Neural progenitor cell (in vitro differentiated cells): ENCODE results near the gene INPP4A. TPM values are rescaled to one million over a fixed set of nuclear protein-coding genes. Genes with fewer than 3 reads are reported as not detected.

Source experiments
- DNase-seq: peaks from one replicate; pipeline ENCODE4 v3.0.0-alpha.2; 2016; ENCODE audit warnings: low spot score
- H2AFZ ChIP-seq: fragments of 200-600 bp; sonication (generic); replicated peaks from 2 replicates; pipeline ENCODE4 v1.6.1; 2016; ENCODE audit warnings: antibody characterized with exemption
- H3F3A ChIP-seq: fragments of 200-600 bp; sonication (generic); 2 replicates; pipeline ENCODE4 v1.6.1; 2016; ENCODE audit warnings: antibody characterized with exemption, low read depth
- H3K27ac ChIP-seq: fragments of 200-600 bp; sonication (generic); 2 replicates; pipeline ENCODE4 v1.5.1; 2016; ENCODE audit warnings: mild to moderate bottlenecking
- H3K27me3 ChIP-seq: fragments of 200-600 bp; sonication (generic); 2 replicates; pipeline ENCODE4 v1.6.1; 2016; ENCODE audit warnings: mild to moderate bottlenecking, moderate library complexity
- H3K36me3 ChIP-seq: fragments of 200-600 bp; sonication (generic); 2 replicates; pipeline ENCODE4 v1.5.1; 2016
- H3K4me1 ChIP-seq: fragments of 200-600 bp; sonication (generic); 2 replicates; pipeline ENCODE4 v1.6.1; 2016; ENCODE audit warnings: mixed run types
- H3K4me2 ChIP-seq: fragments of 200-600 bp; sonication (generic); 2 replicates; pipeline ENCODE4 v1.6.1; 2016
- H3K4me3 ChIP-seq: fragments of 200-600 bp; sonication (generic); 2 replicates; pipeline ENCODE4 v1.5.1; 2016
- H3K79me2 ChIP-seq: fragments of 200-600 bp; sonication (generic); 2 replicates; pipeline ENCODE4 v1.6.1; 2016; ENCODE audit warnings: low read depth
- H3K9ac ChIP-seq: fragments of 200-600 bp; sonication (generic); 2 replicates; pipeline ENCODE4 v1.6.1; 2016
- H3K9me3 ChIP-seq: fragments of 200-600 bp; sonication (generic); 2 replicates; pipeline ENCODE4 v1.5.1; 2016; ENCODE audit warnings: low read depth
- H4K20me1 ChIP-seq: fragments of 200-600 bp; sonication (generic); 2 replicates; pipeline ENCODE4 v1.6.1; 2016; ENCODE audit warnings: low read depth
- H3K27ac Mint-ChIP-seq: 3 replicates; pipeline ENCODE4 v1.8.0; 2021; ENCODE audit warnings: mixed read lengths
- H3K27me3 Mint-ChIP-seq: 2 replicates; pipeline ENCODE4 v1.8.0; 2022; ENCODE audit warnings: low read depth, mild to moderate bottlenecking, inconsistent platforms, moderate library complexity, mixed read lengths; ENCODE audit not compliant: insufficient read depth
- H3K36me3 Mint-ChIP-seq: 3 replicates; pipeline ENCODE4 v1.8.0; 2021; ENCODE audit warnings: mixed read lengths
- H3K4me1 Mint-ChIP-seq: 3 replicates; pipeline ENCODE4 v1.8.0; 2021; ENCODE audit warnings: mixed read lengths
- H3K4me3 Mint-ChIP-seq: 3 replicates; pipeline ENCODE4 v1.8.0; 2021; ENCODE audit warnings: mild to moderate bottlenecking, moderate library complexity, mixed read lengths
- H3K9me3 Mint-ChIP-seq: 3 replicates; pipeline ENCODE4 v1.8.0; 2020; ENCODE audit warnings: mixed read lengths
- EZH2 ChIP-seq: fragments of 200-600 bp; sonication (generic); IDR thresholded peaks from 2 replicates; pipeline ENCODE4 v1.6.1; 2017; ENCODE audit warnings: antibody characterized with exemption, mild to moderate bottlenecking, moderate library complexity
- EZH2phosphoT487 ChIP-seq: fragments of 200-600 bp; sonication (generic); IDR thresholded peaks from 2 replicates; pipeline ENCODE4 v1.6.1; 2017; ENCODE audit warnings: antibody characterized with exemption
- total RNA-seq: library from RNA; depleted of rRNA; stranded (reverse); fragments of >200 nt; gene quantifications from 2 replicates; pipeline ENCODE4 v1.2.3, GENCODE V29; 2015; ENCODE audit warnings: low replicate concordance
- TF ChIP-seq, protein P1 (sequence below): fragments of 200-600 bp; sonication (generic); IDR thresholded peaks from 2 replicates; pipeline ENCODE4 v1.5.1; 2017; ENCODE audit warnings: antibody characterized with exemption, mild to moderate bottlenecking

Gene INPP4A
- total RNA-seq, 1 donor from 2014 or later: 35.1 TPM

DNA sequence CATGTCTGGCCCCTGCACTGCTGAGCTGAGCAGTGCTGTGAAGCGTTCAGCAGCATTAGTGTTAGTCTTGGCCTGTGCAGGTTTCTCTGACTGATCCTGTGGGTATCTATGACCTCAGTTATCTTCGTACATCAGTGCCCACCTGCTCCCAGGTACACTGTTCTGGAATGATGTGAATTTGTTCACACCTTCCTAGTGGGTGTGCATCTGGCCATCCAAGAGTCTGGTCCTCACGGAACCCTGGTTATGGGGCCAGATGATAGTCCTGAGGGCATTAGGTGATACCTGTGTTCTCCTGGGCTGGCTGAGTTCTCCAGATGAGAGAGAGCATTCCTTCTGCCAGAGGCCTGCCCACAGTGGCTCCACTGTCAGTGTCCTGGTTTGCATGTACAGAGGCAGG, 57.2 kb downstream of the INPP4A start:
- no peak for DNase-seq
- H3K36me3 Mint-ChIP-seq: peaks cover 32% of the 10 kb centered on the region
- H3K4me3 Mint-ChIP-seq: no peak overlapping the region
- Histone ChIP-seq H3K4me1 (no peaks in the 10 kb centered on the region), H3K9ac (no peak overlapping the region), H3K36me3 (no peaks in the 10 kb centered on the region), H3K27me3 (no peaks in the 10 kb centered on the region), H3K79me2 (no peaks in the 10 kb centered on the region), H3K4me3 (no peak overlapping the region), H2AFZ (no peak overlapping the region), H4K20me1 (peaks cover 5% of the 10 kb centered on the region), H3K9me3 (no peaks in the 10 kb centered on the region), H3K4me2 (no peak overlapping the region), H3F3A (no peaks in the 10 kb centered on the region), H3K27ac (no peak overlapping the region)
- H3K27ac Mint-ChIP-seq: peak overlapping the region; percentile 99
- H3K9me3 Mint-ChIP-seq: peaks cover 18% of the 10 kb centered on the region
- H3K27me3 Mint-ChIP-seq: peaks cover 2% of the 10 kb centered on the region
- H3K4me1 Mint-ChIP-seq: peaks cover 61% of the 10 kb centered on the region
- TF ChIP-seq EZH2 (no peak), EZH2phosphoT487 (no peak)
- TF ChIP-seq, protein P1, sequence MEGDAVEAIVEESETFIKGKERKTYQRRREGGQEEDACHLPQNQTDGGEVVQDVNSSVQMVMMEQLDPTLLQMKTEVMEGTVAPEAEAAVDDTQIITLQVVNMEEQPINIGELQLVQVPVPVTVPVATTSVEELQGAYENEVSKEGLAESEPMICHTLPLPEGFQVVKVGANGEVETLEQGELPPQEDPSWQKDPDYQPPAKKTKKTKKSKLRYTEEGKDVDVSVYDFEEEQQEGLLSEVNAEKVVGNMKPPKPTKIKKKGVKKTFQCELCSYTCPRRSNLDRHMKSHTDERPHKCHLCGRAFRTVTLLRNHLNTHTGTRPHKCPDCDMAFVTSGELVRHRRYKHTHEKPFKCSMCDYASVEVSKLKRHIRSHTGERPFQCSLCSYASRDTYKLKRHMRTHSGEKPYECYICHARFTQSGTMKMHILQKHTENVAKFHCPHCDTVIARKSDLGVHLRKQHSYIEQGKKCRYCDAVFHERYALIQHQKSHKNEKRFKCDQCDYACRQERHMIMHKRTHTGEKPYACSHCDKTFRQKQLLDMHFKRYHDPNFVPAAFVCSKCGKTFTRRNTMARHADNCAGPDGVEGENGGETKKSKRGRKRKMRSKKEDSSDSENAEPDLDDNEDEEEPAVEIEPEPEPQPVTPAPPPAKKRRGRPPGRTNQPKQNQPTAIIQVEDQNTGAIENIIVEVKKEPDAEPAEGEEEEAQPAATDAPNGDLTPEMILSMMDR: no peak

DNA sequence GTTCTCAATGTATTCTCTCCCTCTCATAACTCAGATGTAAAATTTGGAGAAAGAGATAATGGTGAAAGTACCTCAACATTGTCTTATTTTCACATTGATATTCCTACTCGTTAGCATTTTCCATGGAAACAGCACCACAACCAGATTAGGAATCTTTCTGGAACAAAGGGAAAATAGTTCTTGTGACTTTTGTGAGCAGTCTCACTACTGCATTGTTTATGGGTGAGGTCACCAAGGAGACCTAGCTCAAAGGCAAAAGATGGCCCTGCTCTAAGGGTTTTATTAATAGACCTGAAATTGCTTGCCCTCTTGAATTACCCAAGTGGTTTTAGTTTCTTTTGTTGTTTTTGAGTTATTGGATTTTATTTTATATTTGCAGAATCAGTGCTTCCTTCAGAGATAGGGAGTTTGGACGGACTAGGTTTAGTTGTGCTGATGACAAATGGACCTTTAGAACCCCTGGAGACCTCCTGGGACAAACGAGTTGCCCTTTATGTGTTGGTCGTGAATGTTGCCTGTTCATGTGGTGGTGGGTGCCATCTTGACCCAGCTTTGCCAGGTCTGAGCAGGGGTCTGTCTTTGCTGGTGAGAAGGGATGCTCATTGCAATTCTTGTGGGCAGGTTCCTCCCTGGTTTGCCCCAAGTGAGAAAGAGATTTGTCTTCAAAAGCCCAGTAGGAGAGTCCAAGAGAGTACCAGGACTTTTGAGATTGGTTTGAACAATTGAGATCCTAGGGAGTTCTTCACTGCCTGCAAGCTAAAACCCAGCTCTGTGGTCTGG, 58.1 kb downstream of the INPP4A start:
- Histone ChIP-seq H3K27ac (no peak overlapping the region), H3K4me3 (no peak overlapping the region), H3K27me3 (no peaks in the 10 kb centered on the region), H3K4me2 (no peak overlapping the region), H2AFZ (no peak overlapping the region), H3K4me1 (no peaks in the 10 kb centered on the region), H3K9me3 (no peaks in the 10 kb centered on the region), H3F3A (no peaks in the 10 kb centered on the region), H3K9ac (no peak overlapping the region), H3K36me3 (no peaks in the 10 kb centered on the region), H4K20me1 (peaks cover 5% of the 10 kb centered on the region), H3K79me2 (no peaks in the 10 kb centered on the region)
- peaks cover 14% of the 10 kb centered on the region for H3K9me3 Mint-ChIP-seq
- DNase-seq: no peak
- H3K4me3 Mint-ChIP-seq: no peak overlapping the region
- peaks cover 2% of the 10 kb centered on the region for H3K27me3 Mint-ChIP-seq
- H3K4me1 Mint-ChIP-seq: peaks cover 65% of the 10 kb centered on the region
- H3K27ac Mint-ChIP-seq: peak overlapping the region; percentile 99
- peaks cover 31% of the 10 kb centered on the region for H3K36me3 Mint-ChIP-seq
- no peak for TF ChIP-seq EZH2phosphoT487
- TF ChIP-seq, protein P1: no peak
- TF ChIP-seq EZH2: no peak

DNA sequence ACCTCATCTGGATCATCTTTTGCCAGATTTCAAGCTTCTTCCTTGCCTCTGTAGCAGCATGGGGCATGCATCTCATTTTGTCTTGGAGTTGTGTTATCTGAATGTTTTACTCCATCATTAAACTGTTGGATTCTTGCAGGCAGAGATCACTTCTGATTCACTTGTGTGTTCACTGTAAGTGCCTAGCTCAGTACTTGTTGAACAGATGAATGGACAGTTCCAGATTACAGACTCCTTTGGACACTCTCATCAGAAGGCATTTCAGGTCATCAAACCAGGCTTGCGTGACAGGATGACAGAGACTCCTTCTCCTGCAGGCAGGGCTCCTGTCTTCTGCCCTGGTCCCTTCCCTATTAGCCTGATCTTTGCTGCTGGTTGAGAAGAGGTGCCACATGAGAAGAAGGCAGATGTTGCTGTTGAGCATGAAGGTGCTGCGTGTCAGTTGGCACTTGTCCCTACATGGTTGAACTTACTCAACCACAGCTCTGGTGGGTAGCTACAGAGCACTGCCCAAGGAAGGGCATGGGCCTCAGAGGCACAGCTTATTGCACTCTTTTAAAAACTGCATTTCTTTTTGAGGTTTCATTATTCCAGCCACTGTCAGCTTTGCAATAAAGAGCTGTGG, 58.9 kb downstream of the INPP4A start:
- Histone ChIP-seq H3K4me2 (no peak overlapping the region), H3K27me3 (no peaks in the 10 kb centered on the region), H3F3A (no peaks in the 10 kb centered on the region), H3K79me2 (no peaks in the 10 kb centered on the region), H3K9me3 (no peaks in the 10 kb centered on the region), H3K27ac (no peak overlapping the region), H4K20me1 (peaks cover 5% of the 10 kb centered on the region), H3K9ac (no peak overlapping the region), H3K4me1 (no peaks in the 10 kb centered on the region), H2AFZ (no peak overlapping the region), H3K36me3 (no peaks in the 10 kb centered on the region), H3K4me3 (no peak overlapping the region)
- H3K27ac Mint-ChIP-seq: peak overlapping the region; percentile 99
- H3K4me1 Mint-ChIP-seq: peaks cover 68% of the 10 kb centered on the region
- peaks cover 24% of the 10 kb centered on the region for H3K36me3 Mint-ChIP-seq
- H3K4me3 Mint-ChIP-seq: no peak overlapping the region
- TF ChIP-seq, protein P1: no peak
- no peak for TF ChIP-seq EZH2phosphoT487
- no peak for TF ChIP-seq EZH2
- H3K27me3 Mint-ChIP-seq: peaks cover 2% of the 10 kb centered on the region
- DNase-seq: no peak
- H3K9me3 Mint-ChIP-seq: peaks cover 7% of the 10 kb centered on the region
